HuH-7.5 (cell line): Measurements from ENCODE around the gene SPRYD7.
"Not testable (repeated sequence)": the region's sequence is repeated elsewhere in the genome, so short reads cannot be mapped to it uniquely, and the experiment has no call there.

Experiments
- DNase-seq: peaks from one replicate; pipeline ENCODE4 v3.0.0; 2011; ENCODE audit warnings: low spot score

Gene SPRYD7

DNA sequence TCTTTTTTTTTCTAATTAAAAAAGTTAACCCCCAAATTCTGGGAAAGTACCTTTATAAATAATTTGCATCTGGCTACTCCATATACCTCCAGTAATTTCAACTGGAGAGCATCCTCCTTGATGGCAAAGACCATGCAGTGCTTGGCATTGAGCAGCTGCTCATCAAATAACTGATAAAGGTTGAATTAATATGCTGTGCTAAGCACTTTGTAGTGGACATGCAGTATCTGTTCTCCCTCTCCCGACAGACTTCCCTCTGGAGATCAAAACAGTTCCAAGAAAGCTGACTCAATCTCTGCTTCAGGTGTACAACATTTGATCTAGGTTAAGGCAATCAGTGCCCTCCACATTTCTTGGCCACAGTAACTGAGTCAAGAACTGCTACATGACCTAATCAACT lies 3.3 kb downstream of the SPRYD7 start:
- no peak for DNase-seq

DNA sequence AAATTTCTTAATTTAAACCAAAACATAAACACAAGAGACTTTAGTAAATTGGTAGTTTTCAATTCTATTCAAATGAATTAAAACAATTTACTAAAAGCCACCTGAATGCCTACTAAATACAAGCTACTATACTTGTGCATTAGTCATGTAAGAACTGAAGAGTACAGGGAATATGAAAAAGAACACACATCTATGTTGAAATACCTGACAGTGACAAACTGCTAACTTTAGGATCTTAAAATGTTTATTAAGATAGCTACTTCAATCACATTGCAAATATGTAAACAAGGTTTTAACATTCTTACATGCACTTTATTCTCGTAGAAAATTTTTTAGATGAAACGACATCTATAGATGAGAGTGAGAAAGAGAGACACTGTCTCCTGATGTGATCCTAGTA lies 4.1 kb downstream of the SPRYD7 start:
- no peak for DNase-seq

DNA sequence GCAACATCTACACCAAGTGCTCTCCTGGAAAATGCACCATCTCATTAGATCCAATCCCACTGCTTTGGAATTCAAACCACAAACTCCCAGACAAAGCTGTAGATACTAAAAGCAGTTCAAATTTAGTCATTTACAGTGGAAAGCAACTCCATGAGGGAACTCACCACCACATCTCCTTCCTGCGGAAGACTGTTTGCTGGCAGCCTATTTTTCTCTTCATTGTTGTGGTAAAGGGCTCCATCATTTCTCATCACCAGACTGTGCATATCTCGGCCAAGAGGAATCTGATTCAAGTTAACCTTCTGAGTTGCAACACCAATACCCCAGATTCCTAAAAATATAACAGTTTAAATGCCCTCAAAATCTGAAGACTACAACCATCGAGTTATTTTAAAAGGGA lies 8.4 kb downstream of the SPRYD7 start:
- no peak for DNase-seq

DNA sequence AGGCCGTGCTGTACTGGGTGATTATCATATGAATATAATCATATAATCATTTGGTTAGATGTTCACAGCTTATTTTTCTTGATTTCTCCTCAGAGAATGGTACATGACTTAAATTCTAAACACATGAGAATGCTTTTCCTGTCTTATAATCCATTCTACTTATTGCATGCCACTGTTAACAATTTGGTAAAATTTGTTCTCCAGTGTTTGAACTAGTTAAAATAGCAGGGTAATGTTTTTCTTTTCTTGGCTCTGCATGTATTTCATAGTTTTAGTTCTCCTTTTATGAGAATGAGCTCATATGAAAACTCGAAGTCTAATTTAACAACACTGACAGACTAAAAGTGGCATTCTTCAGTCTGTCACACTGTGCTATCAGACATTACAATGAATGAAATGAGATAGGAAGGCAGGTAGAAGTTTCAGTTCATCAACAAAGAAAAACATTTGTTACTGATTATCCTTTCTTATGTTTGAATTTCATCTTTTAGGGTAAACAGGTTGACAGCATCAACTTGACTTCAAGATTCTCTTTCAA lies 10.2 kb downstream of the SPRYD7 start:
- DNase-seq: no peak

DNA sequence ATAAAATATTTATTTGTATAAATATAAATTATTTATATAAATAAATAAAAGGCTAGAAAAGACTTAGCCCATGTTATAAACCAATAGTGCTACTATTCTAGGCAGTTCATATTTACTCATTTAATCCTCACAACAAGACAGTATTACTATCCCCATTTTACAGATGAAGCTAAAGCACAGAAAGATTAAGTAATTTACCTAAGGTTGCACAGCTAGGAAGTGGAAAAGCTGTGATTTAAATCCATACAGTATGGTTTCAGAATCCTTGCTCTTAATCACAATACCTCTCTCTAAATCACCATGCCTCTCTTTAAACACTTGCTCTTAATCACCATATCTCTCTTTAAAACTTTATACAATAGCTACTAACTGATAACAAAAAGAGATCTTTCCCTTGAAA lies 13.8 kb downstream of the SPRYD7 start:
- no peak for DNase-seq

DNA sequence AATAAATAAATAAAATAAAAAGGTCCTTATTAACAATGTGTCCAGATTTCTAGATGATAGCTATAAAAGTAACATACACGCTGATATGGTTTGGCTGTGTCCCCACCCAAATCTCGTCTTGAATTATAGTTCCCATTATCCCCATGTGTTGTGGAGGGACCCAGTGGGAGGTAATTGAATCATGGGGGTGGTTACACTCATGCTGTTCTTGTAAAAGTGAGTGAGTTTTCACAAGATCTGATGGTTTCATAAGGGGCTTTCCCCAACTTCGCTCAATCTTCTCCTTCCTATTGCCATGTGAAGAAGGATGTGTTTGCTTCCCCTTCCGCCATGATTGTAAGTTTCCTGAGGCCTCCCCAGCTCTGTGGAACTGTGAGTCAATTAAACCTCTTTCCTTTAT lies 15.2 kb downstream of the SPRYD7 start:
- DNase-seq: not testable (repeated sequence)

DNA sequence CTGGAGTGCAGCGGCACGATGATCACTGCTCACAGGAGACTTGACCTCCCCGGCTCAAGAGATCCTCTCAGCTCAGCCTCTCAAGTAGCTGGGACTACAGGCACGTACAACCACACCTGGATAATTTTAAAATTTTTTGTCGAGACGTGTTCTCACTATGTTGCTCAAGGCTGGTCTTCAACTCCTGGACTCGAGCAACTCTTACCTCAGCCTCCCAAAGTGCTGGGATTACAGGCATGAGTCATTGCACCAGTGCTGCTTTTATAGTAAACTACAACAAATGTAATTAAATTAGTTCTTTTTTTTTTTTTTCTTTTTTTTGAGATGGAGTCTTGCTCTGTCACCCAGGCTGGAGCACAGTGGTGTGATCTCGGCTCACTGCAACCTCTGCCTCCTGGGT lies 18.0 kb downstream of the SPRYD7 start:
- not testable (repeated sequence) for DNase-seq

DNA sequence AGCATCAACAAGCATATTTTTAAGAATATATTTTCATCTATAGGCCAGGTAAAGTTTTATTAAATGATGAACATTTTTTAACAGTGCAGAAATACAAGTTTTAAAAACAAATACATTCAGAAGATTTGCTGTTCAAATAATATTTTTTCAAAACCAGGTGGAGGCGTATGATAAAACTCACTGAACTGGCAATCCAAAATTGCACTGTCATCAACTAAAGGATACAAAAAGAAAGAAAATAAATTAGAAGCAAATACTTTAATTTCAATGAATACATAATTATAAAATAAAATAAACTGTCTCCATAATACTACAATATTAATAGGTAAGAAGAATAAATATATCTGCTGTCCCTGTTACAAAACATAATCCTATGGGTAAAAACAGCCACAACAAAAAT lies 21.2 kb downstream of the SPRYD7 start:
- DNase-seq: no peak

DNA sequence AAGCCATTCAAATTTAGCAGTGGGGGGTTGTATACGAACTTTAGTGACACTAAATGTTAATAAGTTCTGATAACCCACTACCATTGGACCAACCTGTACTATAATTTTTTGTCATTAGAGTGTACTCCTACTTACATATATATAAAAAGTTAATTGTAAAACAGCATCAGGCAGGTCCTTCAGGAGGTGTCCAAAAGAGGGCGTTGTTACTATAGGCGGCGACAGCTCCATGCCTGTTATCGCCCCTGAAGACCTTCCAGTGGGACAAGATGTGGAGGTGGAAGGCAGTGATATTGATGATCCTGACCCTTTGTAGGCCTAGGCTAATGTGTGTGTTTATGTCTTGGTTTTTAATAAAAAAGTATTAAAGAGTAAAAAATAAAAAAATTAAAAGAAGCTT lies 27.5 kb downstream of the SPRYD7 start:
- DNase-seq: no peak

DNA sequence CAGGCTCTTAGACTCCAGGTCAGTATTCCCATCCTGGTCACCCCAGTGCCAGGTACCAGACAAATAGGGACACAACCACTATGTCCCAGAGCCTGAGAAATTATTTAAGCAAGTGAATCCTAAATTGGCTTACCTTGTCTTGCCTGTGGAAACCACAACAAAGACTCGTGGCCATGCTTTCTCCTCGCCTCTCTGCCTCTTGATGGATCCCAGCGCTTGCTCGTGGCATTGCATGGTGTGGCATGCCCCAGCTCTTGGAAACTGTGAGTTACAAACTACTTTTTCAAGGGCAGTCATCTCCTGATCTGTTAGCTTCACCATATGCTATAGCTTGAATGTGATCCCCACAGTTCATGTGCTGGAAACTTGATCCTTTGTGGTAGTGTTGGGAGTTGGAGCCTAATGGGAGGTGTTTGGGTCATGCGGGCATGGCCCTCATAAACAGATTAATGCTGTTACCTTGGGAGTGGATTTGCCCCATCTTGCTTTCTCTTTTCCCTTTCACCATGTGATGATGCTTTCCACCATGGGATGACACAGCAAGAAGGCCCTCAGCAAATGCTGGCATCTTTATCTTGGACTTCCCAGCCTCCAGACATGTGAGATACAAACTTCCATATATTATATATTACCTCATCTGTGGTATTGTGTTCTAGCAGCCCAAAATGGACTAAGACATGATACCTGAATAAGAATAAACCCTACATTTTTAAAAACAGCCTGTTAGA lies 31.2 kb downstream of the SPRYD7 start:
- DNase-seq: no peak

DNA sequence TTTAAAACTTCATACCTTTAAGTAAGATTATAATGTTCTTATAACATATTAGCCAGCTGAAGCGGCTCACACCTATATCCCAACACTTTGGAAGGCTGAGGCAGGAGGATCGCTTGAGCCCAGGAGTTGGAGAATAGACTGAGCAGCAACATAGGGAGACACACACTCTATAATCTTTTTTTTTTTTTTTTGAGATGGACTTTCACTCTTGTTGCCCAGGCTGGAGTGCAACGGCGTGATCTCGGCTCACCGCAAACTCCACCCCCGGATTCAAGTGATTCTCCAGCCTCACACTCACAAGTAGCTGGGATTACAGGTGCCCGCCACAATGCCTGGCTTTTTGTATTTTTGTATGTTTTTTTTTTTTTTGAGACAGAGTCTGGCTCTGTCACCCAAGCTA lies 37.3 kb downstream of the SPRYD7 start:
- DNase-seq: no peak

DNA sequence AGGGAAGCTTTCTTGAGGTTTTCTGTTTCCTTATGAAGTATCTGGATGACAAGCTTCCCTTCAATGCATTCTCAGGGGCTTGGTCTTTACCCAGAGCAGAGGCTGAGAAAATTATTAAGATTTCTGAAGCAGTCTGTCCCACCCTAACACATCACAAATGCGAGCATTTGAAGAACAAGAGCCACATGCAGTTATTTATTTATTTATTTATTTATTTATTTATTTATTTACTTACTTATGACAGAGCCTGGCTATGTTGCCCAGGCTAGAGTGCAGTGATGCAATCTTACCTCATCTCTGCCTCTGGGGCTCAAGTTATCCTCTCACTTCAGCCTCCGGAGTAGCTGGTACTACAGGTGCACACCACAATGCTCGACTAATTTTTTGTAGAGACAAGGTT lies 38.4 kb downstream of the SPRYD7 start:
- DNase-seq: no peak

DNA sequence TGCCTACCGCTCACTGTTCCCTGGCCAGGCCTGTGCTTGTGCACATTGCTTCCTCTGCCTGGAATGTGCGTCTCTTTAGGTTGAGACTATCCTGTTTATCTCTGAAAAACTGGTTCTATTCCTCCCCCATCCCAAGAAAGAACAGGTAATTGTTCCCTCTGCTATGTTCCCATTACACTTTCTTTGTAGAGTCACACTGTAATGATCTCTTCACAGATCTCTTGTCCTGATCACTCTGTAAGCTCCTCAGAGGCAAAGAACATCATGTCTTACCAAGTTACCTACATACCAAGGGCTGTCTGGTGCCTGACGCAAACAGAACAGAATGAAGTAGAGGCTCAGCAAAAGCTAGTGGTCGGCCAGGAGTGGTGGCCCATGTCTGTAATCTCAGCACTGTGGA lies 40.3 kb downstream of the SPRYD7 start:
- no peak for DNase-seq

DNA sequence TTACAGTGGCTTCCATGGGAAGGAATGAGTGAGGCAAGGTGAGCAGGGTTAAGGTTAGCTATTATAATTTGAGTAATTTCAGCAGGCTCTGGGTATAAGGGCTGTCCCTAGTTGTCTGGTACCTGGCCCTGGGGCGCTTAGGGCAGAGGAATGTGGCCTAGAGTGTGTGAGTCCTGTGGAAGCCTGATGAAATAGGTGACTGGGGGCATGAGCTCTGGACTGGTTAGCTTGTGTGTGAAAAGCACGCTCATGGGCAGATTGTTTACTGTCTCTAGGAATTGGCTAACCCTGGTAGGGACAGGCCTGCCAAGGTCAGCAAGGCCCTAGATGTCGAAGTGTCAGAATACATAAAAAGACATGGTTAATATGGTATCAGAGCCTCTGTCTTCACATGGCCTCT lies 42.5 kb downstream of the SPRYD7 start:
- DNase-seq: no peak

DNA sequence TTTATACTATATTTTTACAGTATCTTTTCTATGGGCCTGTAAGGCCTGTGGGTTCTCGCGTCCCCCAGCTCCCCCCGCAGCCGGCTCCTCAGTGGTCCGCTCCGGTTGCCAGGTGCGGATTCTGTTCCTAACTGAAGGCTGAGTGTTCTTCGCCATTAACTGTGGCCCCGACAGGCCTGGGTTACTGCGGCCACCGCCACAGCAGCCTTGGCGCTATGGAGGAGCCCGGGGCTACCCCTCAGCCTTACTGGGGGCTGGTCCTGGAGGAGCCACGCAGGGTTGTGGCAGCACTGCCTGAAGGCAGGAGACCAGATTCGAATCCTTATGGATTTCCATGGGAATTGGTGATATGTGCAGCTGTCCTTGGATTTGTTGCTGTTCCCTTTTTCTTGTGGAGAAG lies 45.8 kb downstream of the SPRYD7 start:
- no peak for DNase-seq

DNA sequence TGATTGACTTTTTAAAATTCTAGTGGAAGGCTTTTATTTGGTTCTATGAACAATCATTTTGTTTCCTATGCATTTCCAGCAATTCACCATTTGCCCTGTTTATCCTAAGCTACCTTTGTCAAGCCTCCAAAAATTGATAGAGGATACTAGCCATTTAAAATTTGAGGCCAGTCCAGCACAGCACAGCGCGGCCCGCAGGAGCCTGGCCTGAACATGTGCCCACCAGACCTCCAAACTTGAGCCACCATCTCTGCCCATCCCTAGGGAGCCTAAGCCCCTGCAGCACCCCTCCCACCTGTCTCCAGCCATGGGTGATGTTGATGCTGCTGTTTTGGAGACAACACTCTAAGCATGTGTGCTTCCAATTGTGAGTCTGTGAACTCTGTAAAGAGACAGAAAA lies 57.5 kb downstream of the SPRYD7 start:
- DNase-seq: no peak

DNA sequence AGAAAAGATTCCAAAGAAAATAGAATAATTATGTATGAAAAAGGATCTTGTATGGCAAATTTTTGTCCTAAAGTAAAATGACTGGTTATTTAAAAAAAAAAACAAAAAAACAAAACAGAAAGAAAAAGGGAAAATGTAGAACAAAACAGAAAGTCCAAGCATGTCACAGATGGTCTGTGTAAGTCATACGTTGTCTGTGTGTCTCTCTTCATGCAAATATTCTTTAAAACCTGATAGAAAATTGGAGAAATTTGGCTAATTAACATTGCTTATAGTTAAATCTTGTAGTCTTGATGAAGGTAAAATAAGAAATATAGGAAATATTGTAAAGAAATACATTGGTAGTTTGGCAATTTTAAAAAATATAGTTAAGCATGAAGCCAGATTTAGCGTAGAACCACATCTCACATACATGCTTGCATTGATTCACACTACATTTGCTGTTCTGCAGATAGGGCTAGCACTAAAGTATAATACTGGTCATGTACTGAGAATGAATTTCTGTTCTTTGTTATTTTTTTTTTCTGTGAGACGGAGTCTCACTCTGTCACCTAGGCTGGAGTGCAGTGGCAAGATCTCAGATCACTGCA lies 58.4 kb downstream of the SPRYD7 start:
- DNase-seq: no peak

DNA sequence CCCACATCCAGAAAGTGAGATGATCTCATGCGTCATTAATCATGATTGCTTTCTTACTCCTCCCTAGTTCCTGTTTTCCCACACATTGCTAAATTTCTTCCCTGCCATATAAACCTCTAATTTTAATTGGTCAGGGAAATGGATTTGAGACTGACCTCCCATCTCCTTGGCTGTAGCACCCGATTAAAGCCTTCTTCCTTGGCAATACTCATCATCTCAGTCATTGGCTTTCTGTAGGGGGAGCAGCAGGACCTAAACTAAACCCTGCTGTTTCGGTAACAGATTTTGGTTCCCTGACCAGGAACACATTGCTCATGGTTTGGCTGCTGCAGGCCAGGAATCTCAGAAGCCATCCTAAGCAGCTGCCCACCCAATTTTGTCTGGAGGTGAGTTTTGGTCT lies 61.7 kb downstream of the SPRYD7 start:
- no peak for DNase-seq

DNA sequence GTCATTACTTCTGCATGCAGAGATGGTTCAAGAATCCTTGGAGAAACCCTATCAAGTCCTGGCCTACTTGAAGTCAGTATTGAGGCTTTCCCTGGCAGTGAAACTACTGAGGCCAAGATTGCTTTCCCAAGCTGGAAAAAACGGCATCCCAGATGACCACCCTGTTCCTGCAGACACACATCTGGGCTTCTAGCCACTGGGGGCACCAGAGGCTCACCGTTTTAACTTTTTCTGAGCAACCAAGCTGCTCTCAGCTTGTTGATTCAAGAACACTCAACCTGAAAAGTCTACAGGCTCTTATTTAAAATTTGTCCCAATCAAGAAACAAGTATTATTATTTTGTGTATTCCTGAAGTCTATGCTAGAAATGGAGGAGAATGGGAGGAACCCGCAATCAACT lies 66.6 kb downstream of the SPRYD7 start:
- peak; percentile 23 for DNase-seq

DNA sequence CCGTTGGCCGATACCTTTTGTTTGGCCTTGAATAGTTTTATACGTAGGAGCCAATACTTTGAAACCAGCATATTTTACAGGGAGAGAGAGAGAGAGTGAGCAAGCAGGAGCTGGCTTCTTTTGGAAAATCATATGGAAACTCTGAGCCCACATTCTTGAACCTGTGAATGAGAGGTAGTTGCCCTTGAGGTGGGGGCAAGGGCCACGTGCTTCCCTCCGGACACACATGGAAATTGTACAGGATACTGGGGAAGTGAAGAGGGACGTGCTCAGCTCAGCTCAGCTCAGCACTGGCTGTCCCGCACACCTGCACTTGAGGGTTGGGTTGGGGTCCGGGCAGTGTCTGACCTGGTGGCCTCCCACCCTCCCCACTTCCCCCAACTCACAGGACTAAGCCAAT lies 68.3 kb downstream of the SPRYD7 start:
- no peak for DNase-seq

DNA sequence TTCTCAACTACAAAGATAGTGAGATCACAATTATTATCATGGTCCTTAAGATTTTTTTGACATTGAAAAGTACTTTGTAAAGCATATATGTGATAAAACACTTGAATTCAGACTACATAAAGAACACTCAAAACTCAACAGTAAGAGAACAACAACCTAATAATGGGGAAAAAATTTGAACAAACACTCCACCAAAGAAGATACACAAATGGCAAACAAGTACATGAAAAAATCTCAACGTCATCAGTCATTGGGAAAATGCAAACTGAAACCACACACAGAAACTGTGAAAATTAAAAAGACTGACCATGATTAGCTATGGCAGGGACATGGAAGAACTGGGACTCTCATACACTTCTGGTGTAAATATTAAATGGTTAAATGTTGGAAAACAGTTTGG lies 70.9 kb downstream of the SPRYD7 start:
- DNase-seq: no peak

DNA sequence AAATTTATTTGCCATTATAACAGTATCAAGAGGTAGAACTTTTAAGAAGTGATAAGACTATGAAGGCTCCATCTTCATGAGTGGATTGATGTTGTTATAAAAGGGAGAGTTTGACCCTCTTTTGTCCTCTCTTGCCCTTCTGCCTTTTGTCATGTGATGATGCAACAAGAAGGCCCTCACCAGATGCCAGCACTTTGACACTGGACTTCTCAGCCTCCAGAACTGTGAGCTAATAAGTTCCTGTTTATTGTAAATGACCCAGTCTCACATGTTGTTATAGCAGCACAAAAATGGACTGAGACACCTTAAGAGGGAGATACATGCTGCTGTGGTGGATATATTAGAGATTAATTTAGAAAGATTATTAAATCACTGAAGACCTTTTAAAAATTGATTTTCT lies 71.6 kb downstream of the SPRYD7 start:
- DNase-seq: no peak
